C4-2B (cell line): Measurements from ENCODE around the gene ZBTB7A.

Experiments
- H3K27ac ChIP-seq: fragments of 450-650 bp; 2 replicates; pipeline ENCODE4 v1.5.1; 2017
- ZFX ChIP-seq: fragments of 450-650 bp; IDR thresholded peaks from 2 replicates; pipeline ENCODE4 v1.6.1; 2017
- TF ChIP-seq, protein P1 (sequence below): fragments of 450-650 bp; conservative IDR thresholded peaks from 2 replicates; pipeline ENCODE4 v1.5.1; 2017; ENCODE audit warnings: mild to moderate bottlenecking

The ZBTB7A gene

DNA sequence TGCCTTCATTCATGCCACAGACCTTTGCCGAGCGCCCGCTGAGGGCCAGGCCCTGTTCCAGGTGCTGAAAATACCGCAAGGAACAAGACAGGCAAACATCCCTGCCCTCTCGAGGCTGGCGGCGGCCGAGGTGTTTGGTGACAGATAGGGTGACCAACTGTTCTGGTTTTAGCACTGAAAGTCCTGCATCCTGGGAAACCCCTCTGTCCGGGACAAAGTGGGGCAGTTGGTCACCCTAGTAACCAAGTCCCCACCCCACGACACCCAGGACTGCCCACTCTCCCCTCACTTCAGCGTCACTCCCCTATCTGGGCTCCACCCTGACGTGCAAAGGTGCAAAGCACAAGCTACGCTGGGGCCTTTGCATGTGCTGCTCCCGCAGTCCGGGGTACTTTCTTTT, 17.3 kb downstream of the ZBTB7A start:
- H3K27ac ChIP-seq, result no peak overlapping the region
- TF ChIP-seq, protein P1, sequence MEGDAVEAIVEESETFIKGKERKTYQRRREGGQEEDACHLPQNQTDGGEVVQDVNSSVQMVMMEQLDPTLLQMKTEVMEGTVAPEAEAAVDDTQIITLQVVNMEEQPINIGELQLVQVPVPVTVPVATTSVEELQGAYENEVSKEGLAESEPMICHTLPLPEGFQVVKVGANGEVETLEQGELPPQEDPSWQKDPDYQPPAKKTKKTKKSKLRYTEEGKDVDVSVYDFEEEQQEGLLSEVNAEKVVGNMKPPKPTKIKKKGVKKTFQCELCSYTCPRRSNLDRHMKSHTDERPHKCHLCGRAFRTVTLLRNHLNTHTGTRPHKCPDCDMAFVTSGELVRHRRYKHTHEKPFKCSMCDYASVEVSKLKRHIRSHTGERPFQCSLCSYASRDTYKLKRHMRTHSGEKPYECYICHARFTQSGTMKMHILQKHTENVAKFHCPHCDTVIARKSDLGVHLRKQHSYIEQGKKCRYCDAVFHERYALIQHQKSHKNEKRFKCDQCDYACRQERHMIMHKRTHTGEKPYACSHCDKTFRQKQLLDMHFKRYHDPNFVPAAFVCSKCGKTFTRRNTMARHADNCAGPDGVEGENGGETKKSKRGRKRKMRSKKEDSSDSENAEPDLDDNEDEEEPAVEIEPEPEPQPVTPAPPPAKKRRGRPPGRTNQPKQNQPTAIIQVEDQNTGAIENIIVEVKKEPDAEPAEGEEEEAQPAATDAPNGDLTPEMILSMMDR, result no peak
- no peak for TF ChIP-seq ZFX

DNA sequence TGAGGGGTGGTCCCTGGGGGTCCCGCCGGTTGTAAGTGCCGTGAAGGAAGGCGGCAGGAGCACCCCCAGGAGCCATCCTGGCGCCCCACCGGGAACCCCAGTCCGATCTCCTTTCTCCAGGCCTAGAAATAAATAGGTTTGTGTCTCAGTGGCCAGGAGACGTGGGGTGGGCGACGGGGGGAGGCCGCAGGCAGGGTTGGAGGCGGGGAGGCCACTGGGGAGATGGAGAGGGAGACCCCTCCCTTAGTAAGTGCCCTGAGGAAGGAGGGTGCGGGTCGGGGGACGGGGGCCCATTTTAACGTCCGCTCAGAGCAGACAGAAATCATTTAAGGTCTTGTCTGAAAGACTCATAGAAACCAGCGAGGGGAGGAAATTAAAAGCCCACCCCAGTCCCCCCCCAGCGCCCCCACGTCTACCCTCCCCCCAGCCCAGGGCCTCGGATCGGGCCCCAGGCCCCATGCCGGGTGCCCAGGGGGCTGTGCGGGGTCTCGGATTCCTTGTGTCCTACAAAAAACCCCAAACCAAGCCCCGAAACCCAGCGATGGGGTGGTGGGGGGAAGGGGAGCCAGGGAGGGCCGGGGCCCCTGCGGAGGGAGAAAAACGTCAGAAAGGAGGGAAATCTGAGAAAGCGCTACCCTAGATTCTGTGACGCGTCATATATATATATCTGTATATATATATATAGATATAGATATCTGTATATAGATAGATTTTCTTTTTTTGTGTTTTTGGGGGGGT, 19.6 kb downstream of the ZBTB7A start:
- no peak overlapping the region for H3K27ac ChIP-seq
- TF ChIP-seq, protein P1, result no peak
- TF ChIP-seq ZFX, result no peak

DNA sequence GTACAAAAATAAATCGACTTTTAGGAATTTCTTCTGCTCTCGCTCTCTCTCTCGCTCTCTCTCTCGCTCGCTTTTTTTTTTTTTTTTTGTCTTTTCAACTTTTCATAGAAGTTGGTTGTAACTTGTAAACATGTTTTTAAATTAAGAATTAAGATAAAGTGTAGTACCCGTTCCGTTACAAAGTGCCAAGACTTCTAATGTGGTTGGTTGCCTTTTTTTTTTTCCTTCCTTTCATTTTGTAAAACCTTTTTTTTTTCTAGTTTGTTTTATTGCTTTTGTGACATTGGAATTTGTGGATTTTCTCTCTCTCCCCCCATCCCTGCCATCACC, 20.4 kb downstream of the ZBTB7A start:
- no peak overlapping the region for H3K27ac ChIP-seq
- TF ChIP-seq ZFX, result no peak
- TF ChIP-seq, protein P1, result no peak

DNA sequence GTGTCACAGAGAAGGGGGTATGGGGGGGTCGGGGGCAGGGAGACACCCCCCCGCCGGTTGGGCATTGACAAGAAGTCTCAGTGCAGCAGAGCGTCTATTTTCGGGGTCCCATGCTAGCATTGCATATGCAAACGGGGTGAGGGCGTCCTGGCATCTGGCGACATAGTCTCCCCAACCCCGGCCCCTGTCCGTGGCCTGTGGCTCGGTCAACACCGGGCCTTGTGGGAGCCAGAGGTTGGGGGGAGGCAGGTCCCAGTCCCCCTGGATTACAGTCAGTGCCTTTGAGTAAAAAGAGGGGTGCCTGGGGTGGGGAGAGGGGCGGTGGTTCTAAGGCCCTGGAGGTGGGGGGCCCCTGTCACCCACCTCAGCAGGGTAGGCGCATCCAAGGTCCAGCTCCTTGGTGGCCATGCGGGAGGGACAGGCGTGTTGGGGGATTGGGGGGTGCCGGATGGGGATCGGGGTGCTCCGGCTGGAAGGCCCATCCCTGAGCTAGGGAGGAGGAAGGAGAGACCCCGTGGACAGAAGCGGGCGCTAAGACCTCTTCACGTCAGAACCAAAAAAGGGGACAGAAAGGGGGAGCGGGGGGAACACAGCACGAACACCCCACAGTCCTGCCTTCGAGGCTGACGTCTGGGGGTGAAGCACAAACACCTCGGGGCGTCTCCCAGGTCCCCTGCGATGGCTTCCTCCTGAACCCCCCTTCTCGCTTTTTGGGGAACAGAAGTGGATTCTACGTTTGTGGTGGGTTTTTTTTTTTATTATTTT, 20.9 kb downstream of the ZBTB7A start:
- TF ChIP-seq, protein P1, result no peak
- no peak for TF ChIP-seq ZFX
- H3K27ac ChIP-seq, result no peak overlapping the region

DNA sequence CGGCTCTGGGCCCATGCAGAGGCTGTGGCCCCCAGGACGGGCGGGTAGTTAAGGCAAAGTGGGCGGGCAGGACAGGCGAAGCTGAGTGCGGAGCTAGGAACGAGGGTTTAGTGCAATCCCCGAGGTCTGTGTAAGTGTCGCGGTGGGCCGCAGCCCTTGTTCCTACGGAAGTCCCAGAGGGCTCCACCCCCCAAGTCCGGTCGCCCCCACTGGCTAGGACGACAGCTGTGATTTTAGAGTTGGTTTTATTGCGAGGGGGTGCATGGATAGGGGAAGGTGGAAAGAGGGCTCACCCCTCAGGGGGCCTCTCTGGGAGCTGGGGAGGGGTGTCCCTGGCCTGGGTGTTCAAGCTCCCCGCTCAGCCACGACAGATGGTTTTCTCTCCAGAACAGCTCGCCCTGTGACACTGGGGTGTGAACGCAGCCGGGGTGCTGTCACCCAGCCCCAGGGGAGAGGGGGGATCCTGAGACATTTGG, 21.7 kb downstream of the ZBTB7A start:
- H3K27ac ChIP-seq, result no peak overlapping the region
- no peak for TF ChIP-seq ZFX
- TF ChIP-seq, protein P1, result no peak

DNA sequence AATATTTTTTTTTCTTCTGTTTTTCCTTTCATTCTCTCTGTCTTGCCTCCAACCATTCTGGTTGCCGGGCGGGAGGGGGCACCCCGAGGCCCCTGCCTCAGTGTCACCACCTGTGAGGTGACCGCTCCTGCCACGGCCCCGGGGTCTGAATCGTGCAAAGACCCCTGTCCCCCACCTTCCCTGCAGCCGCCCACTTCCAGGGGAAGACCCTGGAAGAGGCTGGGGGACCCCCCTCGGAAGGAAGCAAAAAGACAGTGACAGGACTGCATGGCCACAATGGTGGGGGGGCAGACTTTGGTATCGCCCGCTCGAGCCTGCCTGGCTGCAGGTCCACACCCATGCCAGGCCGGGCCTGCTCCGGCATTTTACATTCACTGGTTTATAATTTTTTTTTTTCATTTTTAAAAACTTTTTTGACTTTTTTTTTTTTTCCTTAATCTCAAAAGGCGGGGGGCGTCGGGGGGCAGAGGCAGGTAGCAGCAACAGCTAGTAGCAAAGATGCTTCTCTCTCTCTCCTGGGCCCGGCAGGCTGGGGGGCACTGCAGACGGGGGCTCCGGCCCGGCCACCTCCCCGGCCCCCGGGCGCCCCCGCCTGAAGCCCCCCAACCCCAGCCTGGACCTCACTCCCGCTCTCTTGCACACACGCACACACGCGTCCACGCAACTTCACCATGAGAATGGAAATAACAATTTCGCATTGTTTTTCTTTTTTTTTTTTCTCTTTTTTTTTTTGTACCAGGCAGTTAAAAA, 22.6 kb downstream of the ZBTB7A start:
- H3K27ac ChIP-seq, result no peak overlapping the region
- TF ChIP-seq, protein P1, result no peak
- TF ChIP-seq ZFX, result no peak
